Smooth muscle cell (in vitro differentiated cells): ENCODE results near the gene FANK1. TPM values are rescaled to one million over a fixed set of nuclear protein-coding genes. Genes with fewer than 3 reads are reported as not detected.

ENCODE experiments used
- DNase-seq: peaks from one replicate; lab custom pipeline; 2025; ENCODE audit not compliant: unreplicated experiment; lab: John Stamatoyannopoulos, UW
- H2AFZ ChIP-seq: fragments of 200-600 bp; sonication (generic); 2 replicates; pipeline ENCODE4 v1.6.0; 2016; ENCODE audit warnings: antibody characterized with exemption, low read depth, mild to moderate bottlenecking
- H3F3A ChIP-seq: fragments of 200-600 bp; sonication (generic); 2 replicates; pipeline ENCODE4 v1.6.0; 2017; ENCODE audit warnings: antibody characterized with exemption, low read depth
- H3K27ac ChIP-seq: fragments of 200-600 bp; sonication (generic); 2 replicates; pipeline ENCODE4 v1.5.1; 2016; ENCODE audit warnings: low read depth, mild to moderate bottlenecking
- H3K27me3 ChIP-seq: fragments of 200-600 bp; sonication (generic); 2 replicates; pipeline ENCODE4 v1.6.1; 2016; ENCODE audit warnings: low read depth, mild to moderate bottlenecking
- H3K36me3 ChIP-seq: fragments of 200-600 bp; sonication (generic); 2 replicates; pipeline ENCODE4 v1.5.1; 2016; ENCODE audit warnings: low read depth
- H3K4me1 ChIP-seq: fragments of 200-600 bp; sonication (generic); 2 replicates; pipeline ENCODE4 v1.5.1; 2016; ENCODE audit warnings: low read depth
- H3K4me2 ChIP-seq: fragments of 200-600 bp; sonication (generic); 2 replicates; pipeline ENCODE4 v1.6.0; 2016; ENCODE audit warnings: mild to moderate bottlenecking
- H3K4me3 ChIP-seq: fragments of 200-600 bp; sonication (generic); 2 replicates; pipeline ENCODE4 v1.5.1; 2016; ENCODE audit warnings: mild to moderate bottlenecking
- H3K79me2 ChIP-seq: fragments of 200-600 bp; sonication (generic); 2 replicates; pipeline ENCODE4 v1.6.0; 2016; ENCODE audit warnings: low read depth, mild to moderate bottlenecking
- H3K9ac ChIP-seq: fragments of 200-600 bp; sonication (generic); 2 replicates; pipeline ENCODE4 v1.6.0; 2016; ENCODE audit warnings: low read depth
- H3K9me3 ChIP-seq: fragments of 200-600 bp; sonication (generic); replicated peaks from 2 replicates; pipeline ENCODE4 v1.5.1; 2016; ENCODE audit warnings: low read depth
- H4K20me1 ChIP-seq: fragments of 200-600 bp; sonication (generic); 2 replicates; pipeline ENCODE4 v1.6.0; 2016; ENCODE audit warnings: low read depth
- CTCF ChIP-seq: fragments of 200-600 bp; sonication (generic); IDR thresholded peaks from 2 replicates; pipeline ENCODE4 v1.5.1; 2017; ENCODE audit warnings: borderline replicate concordance, mild to moderate bottlenecking, antibody characterized with exemption; ENCODE audit not compliant: insufficient read depth, poor library complexity, severe bottlenecking
- WGBS: methylation state at CpG from one replicate; pipeline ENCODE4 v1.1.7; 2016; ENCODE audit warnings: low lambda C conversion rate; 5-methylcytosine and 5-hydroxymethylcytosine counted together
- polyA plus RNA-seq: library from polyadenylated mRNA; unstranded; fragments of >200 nt; fragmentation: Nextera tagmentation; extraction: Ambion mirVana; gene quantifications from 2 replicates; pipeline ENCODE4 v1.2.1, GENCODE V29; 2016
- total RNA-seq: library from RNA; depleted of rRNA; stranded (reverse); fragments of >200 nt; gene quantifications from 2 replicates; pipeline ENCODE4 v1.2.3, GENCODE V29; 2014

Gene FANK1
- total and polyA plus RNA-seq, 2 experiments from 2014 or later = 5.8 to 6.6 TPM

- peaks cover 24% of the 10 kb centered on the region for H3K4me1 ChIP-seq
- H3K79me2 ChIP-seq = no peaks in the 10 kb centered on the region
- peak overlapping the region; percentile 12 for H3K9ac ChIP-seq
- no peaks in the 10 kb centered on the region for H3K9me3 ChIP-seq
- H3K27ac ChIP-seq = peak overlapping the region; percentile 41
- no peaks in the 10 kb centered on the region for H3K27me3 ChIP-seq
- DNase-seq = no peak
- H2AFZ ChIP-seq = no peak overlapping the region
- WGBS = 40% methylated on average over 4 of the region's 4 CpGs
- TF ChIP-seq CTCF = no peak
- peaks cover 3% of the 10 kb centered on the region for H4K20me1 ChIP-seq
- no peaks in the 10 kb centered on the region for H3F3A ChIP-seq
- no peak overlapping the region for H3K4me3 ChIP-seq
- H3K4me2 ChIP-seq = peak overlapping the region; percentile 6
- H3K36me3 ChIP-seq = no peaks in the 10 kb centered on the region
Measured at GRCh38 chr10:125984346-125984745, 88.0 kb downstream of the FANK1 start.

GRCh38 chr10:125984865-125985495, 88.6 kb downstream of the FANK1 start:
- no peak for DNase-seq

GRCh38 chr10:125985557-125986240, 89.3 kb downstream of the FANK1 start:
- peaks cover 3% of the 10 kb centered on the region for H4K20me1 ChIP-seq
- WGBS = 65% methylated on average over 5 of the region's 5 CpGs
- no peaks in the 10 kb centered on the region for H3K36me3 ChIP-seq
- H3K4me2 ChIP-seq = no peak overlapping the region
- no peak overlapping the region for H3K4me3 ChIP-seq
- H3K9ac ChIP-seq = no peak overlapping the region
- peaks cover 24% of the 10 kb centered on the region for H3K4me1 ChIP-seq
- H3K9me3 ChIP-seq = no peaks in the 10 kb centered on the region
- no peaks in the 10 kb centered on the region for H3K79me2 ChIP-seq
- TF ChIP-seq CTCF = no peak
- H2AFZ ChIP-seq = no peak overlapping the region
- H3F3A ChIP-seq = no peaks in the 10 kb centered on the region
- DNase-seq = no peak
- H3K27ac ChIP-seq = peak overlapping the region; percentile 41
- H3K27me3 ChIP-seq = no peaks in the 10 kb centered on the region

More at GRCh38 chr10:125984865-125985495, 88.6 kb downstream of the FANK1 start:
- no peak overlapping the region for H3K4me3 ChIP-seq
- 57% methylated on average over 6 of the region's 6 CpGs for WGBS
- H3K36me3 ChIP-seq = no peaks in the 10 kb centered on the region
- no peaks in the 10 kb centered on the region for H3K27me3 ChIP-seq
- H3K9me3 ChIP-seq = no peaks in the 10 kb centered on the region
- peak overlapping the region; percentile 21 for H3K4me2 ChIP-seq
- H3F3A ChIP-seq = no peaks in the 10 kb centered on the region
- no peak overlapping the region for H2AFZ ChIP-seq
- TF ChIP-seq CTCF = no peak
- H4K20me1 ChIP-seq = peaks cover 3% of the 10 kb centered on the region
- H3K4me1 ChIP-seq = peaks cover 24% of the 10 kb centered on the region
- peak overlapping the region; percentile 41 for H3K27ac ChIP-seq
- peak overlapping the region; percentile 12 for H3K9ac ChIP-seq
- no peaks in the 10 kb centered on the region for H3K79me2 ChIP-seq
